ENCODE results near the gene SEC23A. TPM values are rescaled to one million over a fixed set of nuclear protein-coding genes. Genes with fewer than 3 reads are reported as not detected.
"Not testable (repeated sequence)": the region's sequence is repeated elsewhere in the genome, so short reads cannot be mapped to it uniquely, and the experiment has no call there.

Gene SEC23A
- total RNA-seq, 2 experiments from 2014 or later, result 36.3 to 38.1 TPM

GRCh38 chr14:39025810-39026627, 77.0 kb downstream of the SEC23A start:
- Mint-ChIP-seq H3K36me3 (peaks cover 18% of the 10 kb centered on the region), H3K4me1 (peaks cover 1% of the 10 kb centered on the region), H3K4me3 (no peak overlapping the region), H3K9me3 (no peaks in the 10 kb centered on the region), H3K27ac (no peak overlapping the region), H3K27me3 (no peaks in the 10 kb centered on the region)
- DNase-seq, result no peak

GRCh38 chr14:39025250-39025809, 77.7 kb downstream of the SEC23A start:
- H3K36me3 Mint-ChIP-seq, result peaks cover 12% of the 10 kb centered on the region
- no peak for DNase-seq
- H3K27ac Mint-ChIP-seq, result no peak overlapping the region
- H3K27me3 Mint-ChIP-seq, result no peaks in the 10 kb centered on the region
- no peak overlapping the region for H3K4me3 Mint-ChIP-seq
- no peaks in the 10 kb centered on the region for H3K9me3 Mint-ChIP-seq
- H3K4me1 Mint-ChIP-seq, result no peaks in the 10 kb centered on the region

GRCh38 chr14:39023939-39024871, 78.8 kb downstream of the SEC23A start:
- Mint-ChIP-seq H3K27me3 (no peaks in the 10 kb centered on the region), H3K9me3 (no peaks in the 10 kb centered on the region), H3K4me3 (no peak overlapping the region), H3K36me3 (peaks cover 9% of the 10 kb centered on the region), H3K4me1 (no peaks in the 10 kb centered on the region), H3K27ac (no peak overlapping the region)
- DNase-seq, result no peak

GRCh38 chr14:39017096-39018016, 85.7 kb downstream of the SEC23A start:
- not testable (repeated sequence) for H3K9me3 Mint-ChIP-seq, H3K4me1 Mint-ChIP-seq, DNase-seq, H3K4me3 Mint-ChIP-seq, H3K27me3 Mint-ChIP-seq, H3K27ac Mint-ChIP-seq
- peaks cover 11% of the 10 kb centered on the region for H3K36me3 Mint-ChIP-seq

- Mint-ChIP-seq H3K9me3 (no peaks in the 10 kb centered on the region), H3K4me1 (no peaks in the 10 kb centered on the region), H3K27ac (no peak overlapping the region), H3K27me3 (no peaks in the 10 kb centered on the region), H3K36me3 (peaks cover 11% of the 10 kb centered on the region), H3K4me3 (no peak overlapping the region)
- no peak for DNase-seq
These were observed 86.3 kb downstream of the SEC23A start for GRCh38 chr14:39016733-39017095.

GRCh38 chr14:39015964-39016577, 87.0 kb downstream of the SEC23A start:
- Mint-ChIP-seq H3K36me3 (peaks cover 11% of the 10 kb centered on the region), H3K4me3 (no peak overlapping the region), H3K4me1 (no peaks in the 10 kb centered on the region), H3K27ac (no peak overlapping the region), H3K27me3 (no peaks in the 10 kb centered on the region), H3K9me3 (no peaks in the 10 kb centered on the region)
- no peak for DNase-seq

- Mint-ChIP-seq H3K4me3 (no peak overlapping the region), H3K27ac (no peak overlapping the region), H3K27me3 (no peaks in the 10 kb centered on the region), H3K4me1 (no peaks in the 10 kb centered on the region), H3K9me3 (no peaks in the 10 kb centered on the region), H3K36me3 (peaks cover 11% of the 10 kb centered on the region)
- DNase-seq, result no peak
These were observed 87.6 kb downstream of the SEC23A start for GRCh38 chr14:39015360-39015961.

GRCh38 chr14:39014460-39014859, 88.6 kb downstream of the SEC23A start:
- no peaks in the 10 kb centered on the region for H3K9me3 Mint-ChIP-seq
- no peak for DNase-seq
- H3K27ac Mint-ChIP-seq, result no peak overlapping the region
- H3K36me3 Mint-ChIP-seq, result peaks cover 9% of the 10 kb centered on the region
- no peak overlapping the region for H3K4me3 Mint-ChIP-seq
- no peaks in the 10 kb centered on the region for H3K4me1 Mint-ChIP-seq
- no peaks in the 10 kb centered on the region for H3K27me3 Mint-ChIP-seq

- H3K27ac Mint-ChIP-seq, H3K9me3 Mint-ChIP-seq, H3K4me3 Mint-ChIP-seq, H3K36me3 Mint-ChIP-seq, H3K27me3 Mint-ChIP-seq, DNase-seq, H3K4me1 Mint-ChIP-seq: not testable (repeated sequence)
These were observed 94.1 kb downstream of the SEC23A start for GRCh38 chr14:39008965-39009364.

GRCh38 chr14:39006721-39007410, 96.2 kb downstream of the SEC23A start:
- DNase-seq, result no peak
- Mint-ChIP-seq H3K27me3 (no peaks in the 10 kb centered on the region), H3K9me3 (no peaks in the 10 kb centered on the region), H3K36me3 (no peaks in the 10 kb centered on the region), H3K4me1 (no peaks in the 10 kb centered on the region), H3K27ac (no peak overlapping the region), H3K4me3 (no peak overlapping the region)

- no peaks in the 10 kb centered on the region for H3K27me3 Mint-ChIP-seq
- no peaks in the 10 kb centered on the region for H3K36me3 Mint-ChIP-seq
- H3K4me3 Mint-ChIP-seq, result no peak overlapping the region
- H3K9me3 Mint-ChIP-seq, result no peaks in the 10 kb centered on the region
- no peak overlapping the region for H3K27ac Mint-ChIP-seq
- DNase-seq, result no peak
- H3K4me1 Mint-ChIP-seq, result no peaks in the 10 kb centered on the region
These were observed 97.8 kb downstream of the SEC23A start for GRCh38 chr14:39005044-39005880.

GRCh38 chr14:38999949-39000348, 103.1 kb downstream of the SEC23A start:
- H3K9me3 Mint-ChIP-seq, result no peaks in the 10 kb centered on the region
- H3K4me3 Mint-ChIP-seq, result no peak overlapping the region
- H3K4me1 Mint-ChIP-seq, result no peaks in the 10 kb centered on the region
- no peak for DNase-seq
- H3K27me3 Mint-ChIP-seq, result no peaks in the 10 kb centered on the region
- no peaks in the 10 kb centered on the region for H3K36me3 Mint-ChIP-seq
- H3K27ac Mint-ChIP-seq, result no peak overlapping the region

GRCh38 chr14:38994731-38995130, 108.3 kb downstream of the SEC23A start:
- H3K27me3 Mint-ChIP-seq, result peaks cover 9% of the 10 kb centered on the region

More at GRCh38 chr14:38994731-38995130, 108.3 kb downstream of the SEC23A start:
- no peaks in the 10 kb centered on the region for H3K9me3 Mint-ChIP-seq
- peaks cover 1% of the 10 kb centered on the region for H3K4me1 Mint-ChIP-seq
- no peak overlapping the region for H3K27ac Mint-ChIP-seq
- no peak for DNase-seq
- H3K36me3 Mint-ChIP-seq, result no peaks in the 10 kb centered on the region
- no peak overlapping the region for H3K4me3 Mint-ChIP-seq

Data from activated naive CD8-positive, alpha-beta T cell treated with anti-CD3 and anti-CD28 coated beads for 36 hours (primary cell).